HG02610 (cell line): ENCODE measurements around the gene BAZ1B.
"Not testable (repeated sequence)": the region's sequence is repeated elsewhere in the genome, so short reads cannot be mapped to it uniquely, and the experiment has no call there.

Experiments used
- ATAC-seq: cut with Tn5 transposase; IDR thresholded peaks from one replicate; pipeline ENCODE4 v1.9.1; 2021; ENCODE audit warnings: mild to moderate bottlenecking, moderate library complexity; ENCODE audit not compliant: unreplicated experiment

The BAZ1B gene, protein sequence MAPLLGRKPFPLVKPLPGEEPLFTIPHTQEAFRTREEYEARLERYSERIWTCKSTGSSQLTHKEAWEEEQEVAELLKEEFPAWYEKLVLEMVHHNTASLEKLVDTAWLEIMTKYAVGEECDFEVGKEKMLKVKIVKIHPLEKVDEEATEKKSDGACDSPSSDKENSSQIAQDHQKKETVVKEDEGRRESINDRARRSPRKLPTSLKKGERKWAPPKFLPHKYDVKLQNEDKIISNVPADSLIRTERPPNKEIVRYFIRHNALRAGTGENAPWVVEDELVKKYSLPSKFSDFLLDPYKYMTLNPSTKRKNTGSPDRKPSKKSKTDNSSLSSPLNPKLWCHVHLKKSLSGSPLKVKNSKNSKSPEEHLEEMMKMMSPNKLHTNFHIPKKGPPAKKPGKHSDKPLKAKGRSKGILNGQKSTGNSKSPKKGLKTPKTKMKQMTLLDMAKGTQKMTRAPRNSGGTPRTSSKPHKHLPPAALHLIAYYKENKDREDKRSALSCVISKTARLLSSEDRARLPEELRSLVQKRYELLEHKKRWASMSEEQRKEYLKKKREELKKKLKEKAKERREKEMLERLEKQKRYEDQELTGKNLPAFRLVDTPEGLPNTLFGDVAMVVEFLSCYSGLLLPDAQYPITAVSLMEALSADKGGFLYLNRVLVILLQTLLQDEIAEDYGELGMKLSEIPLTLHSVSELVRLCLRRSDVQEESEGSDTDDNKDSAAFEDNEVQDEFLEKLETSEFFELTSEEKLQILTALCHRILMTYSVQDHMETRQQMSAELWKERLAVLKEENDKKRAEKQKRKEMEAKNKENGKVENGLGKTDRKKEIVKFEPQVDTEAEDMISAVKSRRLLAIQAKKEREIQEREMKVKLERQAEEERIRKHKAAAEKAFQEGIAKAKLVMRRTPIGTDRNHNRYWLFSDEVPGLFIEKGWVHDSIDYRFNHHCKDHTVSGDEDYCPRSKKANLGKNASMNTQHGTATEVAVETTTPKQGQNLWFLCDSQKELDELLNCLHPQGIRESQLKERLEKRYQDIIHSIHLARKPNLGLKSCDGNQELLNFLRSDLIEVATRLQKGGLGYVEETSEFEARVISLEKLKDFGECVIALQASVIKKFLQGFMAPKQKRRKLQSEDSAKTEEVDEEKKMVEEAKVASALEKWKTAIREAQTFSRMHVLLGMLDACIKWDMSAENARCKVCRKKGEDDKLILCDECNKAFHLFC (N-terminal part only)

DNA sequence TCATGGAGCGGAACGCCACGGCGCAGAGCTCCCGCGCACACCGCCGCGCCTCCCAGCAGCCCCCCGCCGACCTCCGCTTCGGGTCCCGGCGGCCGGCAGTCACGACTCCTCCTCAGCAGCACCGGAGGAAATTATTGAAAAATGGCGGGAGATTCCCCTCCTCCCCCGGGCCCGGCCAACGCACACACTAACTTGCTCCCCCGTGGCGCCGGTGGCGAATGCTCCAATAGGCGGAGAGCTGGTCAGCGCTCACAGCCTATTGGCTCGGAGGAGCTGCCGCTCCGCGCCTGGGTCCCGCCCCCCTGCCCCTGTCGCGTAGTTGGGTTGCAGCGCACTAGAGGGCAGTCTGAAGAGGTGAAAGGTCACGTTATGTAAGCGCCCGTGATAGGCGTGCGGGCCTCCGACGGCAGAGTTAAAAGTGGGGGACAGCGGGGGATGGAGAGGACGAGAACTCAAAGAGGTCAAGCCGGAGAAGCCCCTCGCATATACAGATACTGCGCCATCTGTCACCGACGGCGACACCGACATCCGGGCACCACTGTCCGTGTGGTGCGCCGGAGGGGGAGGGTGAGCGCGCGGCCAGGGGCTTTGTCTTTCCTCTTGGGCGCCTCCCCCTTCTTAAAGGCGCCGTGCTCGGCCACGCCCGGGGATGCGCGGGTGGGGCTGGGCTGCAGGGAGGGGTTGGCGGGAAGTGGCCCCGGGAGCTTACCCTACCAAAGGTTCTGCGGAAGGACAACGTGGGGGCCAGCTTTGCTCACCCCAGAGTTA lies at the start of gene BAZ1B:
Gene BAZ1B (minus strand): TSS at position 189 of the 768 bp plus-strand sequence. CDS start 360 bp downstream, outside the sequence.
- ATAC-seq = peak; percentile 88

DNA sequence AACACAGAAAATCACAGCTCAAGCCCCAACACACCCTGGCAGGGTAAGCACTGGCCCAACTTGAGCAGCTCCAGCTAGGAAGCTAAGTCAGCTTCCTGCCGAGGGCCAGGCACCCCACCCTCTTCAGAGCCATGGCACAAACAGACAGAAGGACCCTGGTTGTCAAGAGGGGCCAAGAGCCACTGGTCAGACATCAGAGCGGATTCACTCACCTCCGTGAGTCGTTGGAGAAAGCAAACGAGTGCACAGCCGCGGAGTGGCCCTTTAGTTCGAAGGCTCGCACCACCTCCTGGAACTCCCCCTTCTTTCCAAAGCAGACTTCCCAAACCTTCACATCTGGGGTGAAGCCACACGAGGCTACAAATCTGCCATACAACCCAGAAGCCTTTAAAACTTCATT lies 48.9 kb upstream of the BAZ1B start:
- ATAC-seq = no peak

DNA sequence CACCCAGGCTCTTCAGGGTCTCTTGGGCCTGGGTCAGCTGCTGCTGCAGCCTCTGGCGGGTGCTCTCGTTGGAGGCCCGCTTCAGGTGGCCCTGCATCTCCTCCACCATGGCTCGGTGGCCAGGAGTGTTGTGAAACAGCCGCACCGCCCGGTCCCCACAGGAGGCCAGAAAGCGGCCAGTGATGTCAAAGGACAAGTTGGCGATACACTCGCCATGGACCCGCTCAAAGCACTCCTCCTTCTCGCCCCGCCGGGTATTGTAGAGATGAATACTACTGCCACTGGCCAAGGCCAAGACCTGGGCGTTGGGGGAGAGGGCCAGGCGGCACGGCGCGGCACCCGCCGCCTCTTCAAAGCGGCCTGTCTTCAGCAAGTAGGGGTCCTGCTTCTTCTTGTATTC lies 48.4 kb upstream of the BAZ1B start:
- ATAC-seq = no peak

DNA sequence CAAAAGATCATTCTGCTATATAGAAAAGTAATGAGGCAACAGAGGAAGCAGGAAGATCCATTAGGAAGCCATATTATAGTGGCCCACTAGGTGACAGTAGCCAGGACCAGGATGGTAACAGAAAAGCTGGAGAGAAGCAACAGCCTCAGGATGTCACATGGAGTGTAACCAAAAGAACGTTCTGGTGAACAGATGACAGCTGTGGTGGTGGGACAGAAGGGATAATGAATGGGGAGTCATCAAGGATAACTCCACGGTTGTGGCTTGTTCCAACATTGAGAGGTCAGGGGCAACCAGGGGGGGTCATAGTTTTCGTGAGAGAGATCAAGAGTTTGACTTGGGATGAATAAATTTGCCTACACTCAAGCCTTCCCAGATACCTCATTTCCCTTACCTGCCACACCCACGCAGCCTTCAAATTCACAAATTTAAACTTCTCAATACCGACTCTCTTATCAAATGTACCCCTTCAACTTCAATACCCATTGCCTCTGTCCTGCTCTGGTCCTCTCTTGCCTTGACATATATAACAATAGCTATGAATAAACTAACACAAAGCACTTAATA lies 47.0 kb upstream of the BAZ1B start:
- no peak for ATAC-seq

DNA sequence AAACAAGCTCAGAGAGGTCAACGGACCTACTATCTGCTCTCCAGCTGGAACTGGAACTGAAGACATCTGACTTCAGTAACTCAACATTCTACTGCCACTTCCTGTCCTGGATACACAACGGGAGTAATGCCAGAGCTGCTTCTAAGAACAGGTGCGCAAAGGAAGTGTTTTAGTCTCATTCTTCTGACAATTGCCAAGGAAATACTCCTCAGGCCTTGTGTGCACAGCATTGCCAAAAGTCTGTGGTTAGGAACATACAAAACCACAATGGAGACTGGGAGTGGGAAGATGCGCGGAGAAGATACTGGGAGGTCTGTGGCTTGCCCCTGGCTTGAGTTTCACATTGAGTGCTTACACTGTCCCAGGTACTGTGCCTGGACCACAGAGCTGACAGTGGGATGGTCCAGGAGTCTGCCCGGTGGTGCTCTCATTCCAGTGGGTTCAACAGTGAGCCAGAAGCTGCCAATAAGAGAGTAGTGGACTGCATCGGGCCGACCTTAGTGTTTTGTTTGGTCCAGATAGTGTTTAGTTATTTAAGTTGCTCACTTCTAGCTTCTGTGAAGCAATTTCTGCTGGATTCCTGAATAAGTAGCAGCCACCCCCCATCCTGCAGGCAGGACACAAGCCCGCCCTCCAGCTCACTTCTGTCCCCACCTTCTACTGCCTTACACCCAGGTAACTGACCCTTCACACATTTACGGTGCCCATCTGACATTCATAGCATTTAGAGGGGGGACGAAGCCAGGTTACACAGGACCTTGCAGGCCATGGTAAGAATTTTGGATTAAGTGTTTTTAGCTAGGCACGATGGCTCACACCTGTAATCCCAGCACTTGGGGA lies 46.0 kb upstream of the BAZ1B start:
- ATAC-seq = no peak

DNA sequence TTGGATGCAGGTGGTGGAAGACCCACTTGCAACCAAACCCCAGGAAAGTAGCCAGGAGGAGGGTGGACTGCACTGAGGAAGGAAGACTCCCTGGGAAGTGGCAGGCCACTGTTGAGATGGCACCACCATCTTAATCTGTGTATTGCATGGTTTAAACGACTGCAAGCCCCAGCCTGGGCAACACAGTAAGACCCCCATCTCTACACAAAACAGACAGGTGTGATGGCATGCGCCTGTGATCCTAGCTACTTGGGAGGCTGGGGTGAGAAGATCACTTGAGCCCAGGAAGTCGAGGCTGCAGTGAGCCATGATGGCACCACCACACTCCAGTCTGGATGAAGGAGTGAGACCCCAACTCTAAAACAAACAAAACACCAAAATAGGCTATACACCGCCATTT lies 45.0 kb upstream of the BAZ1B start:
- no peak for ATAC-seq

DNA sequence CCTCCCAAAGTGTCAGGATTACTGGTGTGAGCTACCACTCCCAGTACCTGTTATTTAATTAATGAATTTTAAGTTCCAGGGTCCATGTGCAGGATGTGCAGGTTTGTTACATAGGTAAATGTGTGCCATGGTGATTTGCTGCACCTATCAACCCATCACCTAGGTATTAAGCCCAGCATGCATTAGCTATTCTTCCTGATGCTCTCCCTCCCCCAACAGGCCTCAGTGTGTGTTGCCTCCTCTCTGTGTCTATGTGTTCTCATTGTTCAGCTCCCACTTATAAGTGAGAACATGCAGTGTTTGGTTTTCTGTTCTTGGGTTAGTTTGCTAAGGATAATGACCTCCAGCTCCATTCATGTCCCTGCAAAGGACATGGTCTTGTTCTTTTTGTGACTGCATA lies 44.3 kb upstream of the BAZ1B start:
- not testable (repeated sequence) for ATAC-seq

DNA sequence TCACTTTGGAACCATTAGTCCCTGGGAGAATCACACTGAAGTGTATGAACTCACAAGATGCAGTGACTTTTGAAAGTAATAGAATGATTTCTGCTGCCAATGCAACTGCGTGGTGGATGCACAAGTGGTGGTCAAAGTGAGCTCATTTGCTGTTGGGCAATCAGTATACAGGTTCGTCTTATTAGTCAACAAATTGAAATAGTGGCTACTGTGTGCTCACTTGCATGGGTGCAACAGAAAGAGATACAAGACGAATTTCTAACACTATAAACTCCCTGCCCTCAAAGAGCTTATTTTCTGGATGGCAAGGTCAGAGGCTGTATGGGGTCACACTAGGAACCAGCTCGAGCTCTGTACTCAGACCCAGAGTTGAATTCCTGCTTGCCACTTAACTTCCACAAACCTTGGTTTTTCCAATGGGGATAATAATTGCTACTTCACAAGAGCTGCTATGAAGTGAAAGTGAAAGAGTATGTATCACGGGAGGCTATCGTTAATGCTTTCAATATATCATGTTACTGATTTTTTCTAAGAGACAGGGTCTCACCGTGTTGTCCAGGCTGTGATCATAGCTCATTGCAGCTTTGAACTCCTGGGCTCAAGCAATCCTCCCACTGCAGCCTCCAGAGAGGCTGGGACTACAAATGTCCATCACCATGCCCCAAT lies 43.7 kb upstream of the BAZ1B start:
- ATAC-seq = no peak

DNA sequence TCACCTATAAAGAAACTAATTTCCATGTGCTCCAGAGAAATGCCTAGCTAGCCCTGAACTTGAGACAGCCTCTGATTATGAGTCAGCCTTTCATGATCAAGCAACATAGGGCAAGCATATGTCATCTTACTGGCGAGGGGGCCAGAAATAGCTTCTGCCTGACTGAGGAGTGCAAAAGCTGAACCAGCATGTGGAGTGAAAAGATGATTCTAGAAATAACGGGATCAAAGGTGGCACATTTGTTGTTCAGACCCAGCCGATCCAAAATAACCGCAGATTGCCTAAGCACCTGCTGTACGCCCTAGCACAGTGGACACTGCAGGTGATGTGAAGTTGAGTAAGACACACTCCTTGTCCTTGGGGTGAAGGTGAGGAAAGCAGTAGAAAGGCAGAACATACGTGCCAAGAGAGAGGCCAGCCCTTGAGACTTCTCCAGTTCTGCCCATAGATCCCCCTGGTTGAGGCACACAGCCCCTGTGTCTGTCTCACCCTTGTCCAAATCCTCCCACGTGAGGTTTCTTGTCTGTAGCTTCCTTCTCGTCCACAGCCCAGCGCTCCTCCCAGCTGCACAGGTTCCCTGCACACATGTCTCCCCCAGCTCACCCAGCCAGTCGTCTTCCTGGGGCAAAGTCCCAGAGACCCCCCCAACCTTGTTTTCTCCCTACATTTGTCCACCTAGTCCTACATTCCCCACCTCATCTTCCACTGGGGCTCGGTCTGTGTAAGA lies 38.2 kb upstream of the BAZ1B start:
- ATAC-seq = no peak

DNA sequence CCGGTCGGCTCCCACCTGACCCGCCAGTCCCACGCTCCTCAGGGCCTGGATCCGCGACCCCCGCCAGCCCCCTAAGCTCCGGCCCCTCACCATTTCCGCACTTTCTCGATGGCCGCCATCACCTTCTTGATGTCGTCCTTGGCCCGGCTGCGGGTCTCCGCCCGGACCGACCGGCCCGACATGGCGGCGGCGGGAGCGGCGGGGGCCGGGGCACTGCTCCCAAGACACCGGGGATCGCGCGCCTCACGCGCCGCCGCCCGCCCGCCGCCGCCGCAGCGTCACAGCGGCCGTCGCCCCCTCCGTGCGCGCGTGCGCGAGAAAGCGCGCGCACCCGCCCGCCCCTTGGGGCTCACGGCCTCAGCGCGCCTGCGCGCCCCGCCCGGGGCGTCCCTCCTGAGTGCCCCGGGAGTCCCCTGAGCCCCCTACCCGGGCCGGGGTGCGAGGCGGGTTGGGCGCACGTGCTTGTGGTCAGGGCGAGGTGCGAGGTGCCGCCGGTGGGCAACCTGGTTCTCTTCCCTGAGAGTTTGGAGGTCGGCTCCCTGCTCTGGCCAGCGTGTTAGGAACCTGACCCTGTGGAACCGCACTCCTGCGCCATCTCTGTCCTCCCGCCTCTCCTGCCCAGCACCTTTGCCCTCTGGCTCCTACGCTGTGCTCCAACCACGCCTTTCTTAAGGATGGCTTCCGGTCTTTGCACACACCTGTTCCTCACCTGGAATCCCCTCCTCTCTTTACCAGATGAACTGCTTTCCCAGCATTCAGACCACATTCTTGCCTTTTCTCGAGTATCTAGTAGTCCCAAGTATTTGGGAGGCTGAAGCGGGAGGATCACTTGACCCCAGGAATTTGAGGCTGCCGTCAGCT lies 35.5 kb upstream of the BAZ1B start, which contains the start of gene BCL7B:
Gene BCL7B (minus strand): TSS at position 294 of the 861 bp plus-strand sequence. CDS start 112 bp downstream, at position 182.
- peak; percentile 29 for ATAC-seq

DNA sequence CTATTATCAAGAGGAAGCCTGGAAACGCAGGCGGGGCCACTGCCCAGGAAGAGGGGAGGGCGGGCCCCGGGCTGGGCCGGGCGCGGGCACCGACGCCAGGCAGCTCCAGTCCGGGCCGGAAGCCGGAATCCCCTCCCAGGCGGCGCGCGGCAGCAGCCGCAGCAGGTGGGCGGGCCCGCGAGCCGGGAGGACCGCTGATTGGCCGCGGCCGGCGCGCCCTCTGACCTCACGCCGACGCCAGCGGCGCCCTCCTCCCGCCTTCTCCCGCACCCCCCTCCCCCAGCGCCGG lies 35.0 kb upstream of the BAZ1B start:
- ATAC-seq = peak; percentile 89

DNA sequence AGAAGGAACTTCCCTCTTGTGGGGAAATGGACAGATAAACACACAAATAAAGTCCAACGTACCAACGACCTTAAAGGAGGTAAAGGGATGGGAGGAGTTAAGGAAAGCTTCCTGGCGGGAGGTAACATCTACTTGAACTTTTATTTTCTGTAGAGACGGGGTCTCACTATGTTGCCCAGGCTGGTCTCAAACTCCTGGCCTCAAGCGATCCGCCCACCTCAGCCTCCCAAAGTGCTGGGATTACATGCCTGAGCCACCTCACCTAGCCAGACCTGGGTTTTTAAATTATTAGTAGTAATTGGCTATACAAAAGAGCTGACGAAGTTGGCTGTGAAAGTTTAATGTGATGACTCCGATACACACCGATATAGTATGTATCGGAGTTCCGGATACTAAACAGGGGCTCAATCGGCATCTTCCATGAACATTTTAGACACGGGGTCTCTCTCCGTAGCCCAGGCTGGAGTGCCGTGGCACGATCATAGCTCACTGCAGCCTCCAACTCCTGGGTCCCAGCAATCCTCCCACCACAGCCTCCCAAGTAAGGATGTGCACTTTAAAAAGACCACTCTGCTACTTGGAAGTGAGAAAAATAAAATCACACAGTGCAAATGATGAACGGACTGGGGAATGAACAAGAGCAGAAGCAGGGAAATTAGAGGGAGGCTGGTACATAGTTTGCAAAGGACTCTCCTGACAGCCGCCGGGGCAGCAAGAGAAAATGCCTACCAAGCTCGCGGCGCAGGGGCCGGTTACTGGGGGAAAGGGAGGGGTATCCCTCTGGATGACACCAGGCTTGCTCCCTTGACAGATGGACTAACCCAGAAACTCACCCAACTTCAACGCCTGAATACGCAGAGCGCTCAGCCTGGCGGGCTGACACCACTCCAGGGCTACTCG lies 34.4 kb upstream of the BAZ1B start:
- ATAC-seq = no peak

DNA sequence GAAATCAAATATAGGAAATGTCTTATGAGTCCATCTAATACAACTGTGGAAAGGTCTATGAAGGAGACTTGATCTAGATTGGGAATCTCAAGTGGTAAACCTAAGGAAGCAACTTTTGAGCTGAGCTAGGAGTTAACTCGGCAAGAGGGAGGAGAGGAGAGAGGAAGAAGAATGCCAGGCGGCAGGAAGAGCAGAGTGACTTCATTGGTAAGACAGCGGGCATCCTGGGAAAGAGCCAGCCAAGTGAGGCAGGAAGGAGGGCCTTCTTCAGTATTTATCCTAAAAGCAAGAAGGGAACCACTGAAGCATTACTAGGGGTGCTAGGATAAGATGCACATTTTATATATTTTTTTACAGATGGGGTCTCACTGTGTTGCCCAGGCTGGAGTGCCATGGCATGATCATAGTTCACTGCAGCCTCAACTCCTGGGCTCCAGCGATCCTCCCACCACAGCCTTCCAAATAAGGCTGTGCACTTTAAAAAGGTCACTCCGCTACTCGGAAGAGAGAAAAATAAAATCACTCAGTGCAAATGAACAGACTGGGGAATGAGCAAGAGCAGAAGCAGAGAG lies 33.4 kb upstream of the BAZ1B start:
- no peak for ATAC-seq

DNA sequence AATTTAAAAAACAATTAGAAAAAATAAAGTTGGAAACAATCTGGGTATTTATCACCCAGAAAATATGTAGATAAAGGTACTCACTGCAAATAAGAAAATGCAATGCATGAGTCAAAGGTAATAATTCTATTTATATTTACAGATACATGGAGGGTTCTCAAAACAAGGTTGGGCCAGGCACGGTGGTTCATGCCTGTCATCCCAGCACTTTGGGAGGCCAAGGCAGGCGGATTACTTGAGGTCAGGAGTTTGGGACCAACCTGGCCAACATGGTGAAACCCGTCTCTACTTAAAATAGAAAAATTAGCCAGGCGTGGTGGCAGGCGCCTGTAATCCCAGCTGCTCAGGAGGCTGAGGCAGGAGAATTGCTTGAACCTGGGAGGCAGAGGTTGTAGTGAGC lies 28.0 kb upstream of the BAZ1B start:
- ATAC-seq = not testable (repeated sequence)

DNA sequence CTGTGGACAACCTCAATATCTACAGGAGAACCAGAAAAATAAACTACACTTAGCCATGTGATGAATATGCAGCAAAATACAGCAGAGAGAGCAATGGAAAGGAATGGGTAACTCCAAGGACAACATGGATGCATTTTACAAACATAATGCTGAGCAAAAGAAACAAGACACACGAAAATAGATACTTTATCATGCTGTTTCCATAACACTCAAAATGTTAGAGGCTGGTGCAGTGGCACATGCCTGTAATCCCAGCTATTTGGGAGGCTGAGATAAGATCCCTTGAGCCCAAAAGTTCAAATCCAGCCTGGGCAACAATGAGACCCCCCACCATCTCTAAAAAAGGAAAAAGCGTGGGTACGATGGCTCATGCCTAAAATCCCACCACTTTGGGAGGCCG lies 27.1 kb upstream of the BAZ1B start:
- no peak for ATAC-seq

DNA sequence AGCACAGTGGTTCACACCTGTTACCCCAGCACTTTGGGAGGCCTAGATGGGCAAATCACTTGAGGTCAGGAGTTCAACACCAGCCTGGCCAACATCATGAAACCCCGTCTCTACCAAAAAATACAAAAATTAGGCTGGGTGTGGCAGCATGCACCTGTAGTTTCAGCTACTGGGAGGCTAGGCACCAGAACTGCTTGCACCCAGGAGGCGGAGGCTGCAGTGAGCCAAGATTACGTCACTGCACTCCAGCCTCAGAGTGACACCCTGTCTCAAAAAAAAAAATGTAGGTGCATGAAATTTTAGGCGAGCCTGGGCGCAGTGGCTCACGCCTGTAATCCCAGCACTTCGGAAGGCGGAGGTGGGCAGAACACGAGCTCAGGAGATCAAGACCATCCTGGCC lies 25.7 kb upstream of the BAZ1B start:
- ATAC-seq = no peak
